Neural progenitor cell (in vitro differentiated cells): Measurements from ENCODE around the gene PLXNB1. TPM values are rescaled to one million over a fixed set of nuclear protein-coding genes. Genes with fewer than 3 reads are reported as not detected.

Source experiments
- DNase-seq: peaks from one replicate; pipeline ENCODE4 v3.0.0-alpha.2; 2016; ENCODE audit warnings: low spot score
- H2AFZ ChIP-seq: fragments of 200-600 bp; sonication (generic); replicated peaks from 2 replicates; pipeline ENCODE4 v1.6.1; 2016; ENCODE audit warnings: antibody characterized with exemption
- H3F3A ChIP-seq: fragments of 200-600 bp; sonication (generic); 2 replicates; pipeline ENCODE4 v1.6.1; 2016; ENCODE audit warnings: antibody characterized with exemption, low read depth
- H3K27ac ChIP-seq: fragments of 200-600 bp; sonication (generic); 2 replicates; pipeline ENCODE4 v1.5.1; 2016; ENCODE audit warnings: mild to moderate bottlenecking
- H3K27me3 ChIP-seq: fragments of 200-600 bp; sonication (generic); 2 replicates; pipeline ENCODE4 v1.6.1; 2016; ENCODE audit warnings: mild to moderate bottlenecking, moderate library complexity
- H3K36me3 ChIP-seq: fragments of 200-600 bp; sonication (generic); 2 replicates; pipeline ENCODE4 v1.5.1; 2016
- H3K4me1 ChIP-seq: fragments of 200-600 bp; sonication (generic); 2 replicates; pipeline ENCODE4 v1.6.1; 2016; ENCODE audit warnings: mixed run types
- H3K4me2 ChIP-seq: fragments of 200-600 bp; sonication (generic); 2 replicates; pipeline ENCODE4 v1.6.1; 2016
- H3K4me3 ChIP-seq: fragments of 200-600 bp; sonication (generic); 2 replicates; pipeline ENCODE4 v1.5.1; 2016
- H3K79me2 ChIP-seq: fragments of 200-600 bp; sonication (generic); 2 replicates; pipeline ENCODE4 v1.6.1; 2016; ENCODE audit warnings: low read depth
- H3K9ac ChIP-seq: fragments of 200-600 bp; sonication (generic); 2 replicates; pipeline ENCODE4 v1.6.1; 2016
- H3K9me3 ChIP-seq: fragments of 200-600 bp; sonication (generic); 2 replicates; pipeline ENCODE4 v1.5.1; 2016; ENCODE audit warnings: low read depth
- H4K20me1 ChIP-seq: fragments of 200-600 bp; sonication (generic); 2 replicates; pipeline ENCODE4 v1.6.1; 2016; ENCODE audit warnings: low read depth
- H3K27ac Mint-ChIP-seq: 3 replicates; pipeline ENCODE4 v1.8.0; 2021; ENCODE audit warnings: mixed read lengths
- H3K27me3 Mint-ChIP-seq: 2 replicates; pipeline ENCODE4 v1.8.0; 2022; ENCODE audit warnings: low read depth, mild to moderate bottlenecking, inconsistent platforms, moderate library complexity, mixed read lengths; ENCODE audit not compliant: insufficient read depth
- H3K36me3 Mint-ChIP-seq: 3 replicates; pipeline ENCODE4 v1.8.0; 2021; ENCODE audit warnings: mixed read lengths
- H3K4me1 Mint-ChIP-seq: 3 replicates; pipeline ENCODE4 v1.8.0; 2021; ENCODE audit warnings: mixed read lengths
- H3K4me3 Mint-ChIP-seq: 3 replicates; pipeline ENCODE4 v1.8.0; 2021; ENCODE audit warnings: mild to moderate bottlenecking, moderate library complexity, mixed read lengths
- H3K9me3 Mint-ChIP-seq: 3 replicates; pipeline ENCODE4 v1.8.0; 2020; ENCODE audit warnings: mixed read lengths
- CTCF ChIP-seq: fragments of 200-600 bp; sonication (generic); IDR thresholded peaks from 2 replicates; pipeline ENCODE4 v1.5.1; 2017; ENCODE audit warnings: antibody characterized with exemption, mild to moderate bottlenecking
- EZH2 ChIP-seq: fragments of 200-600 bp; sonication (generic); IDR thresholded peaks from 2 replicates; pipeline ENCODE4 v1.6.1; 2017; ENCODE audit warnings: antibody characterized with exemption, mild to moderate bottlenecking, moderate library complexity
- EZH2phosphoT487 ChIP-seq: fragments of 200-600 bp; sonication (generic); IDR thresholded peaks from 2 replicates; pipeline ENCODE4 v1.6.1; 2017; ENCODE audit warnings: antibody characterized with exemption
- total RNA-seq: library from RNA; depleted of rRNA; stranded (reverse); fragments of >200 nt; gene quantifications from 2 replicates; pipeline ENCODE4 v1.2.3, GENCODE V29; 2015; ENCODE audit warnings: low replicate concordance

The PLXNB1 gene
- total RNA-seq, 1 donor from 2014 or later = 53.6 TPM

- H3K9me3 Mint-ChIP-seq = no peaks in the 10 kb centered on the region
- Histone ChIP-seq H3K9ac (no peak overlapping the region), H2AFZ (no peak overlapping the region), H3K79me2 (peaks cover 19% of the 10 kb centered on the region), H3F3A (peaks cover 13% of the 10 kb centered on the region), H3K9me3 (no peaks in the 10 kb centered on the region), H3K4me3 (no peak overlapping the region), H3K27ac (no peak overlapping the region), H3K27me3 (no peaks in the 10 kb centered on the region), H3K4me2 (no peak overlapping the region), H4K20me1 (peaks cover 11% of the 10 kb centered on the region), H3K4me1 (peaks cover 7% of the 10 kb centered on the region), H3K36me3 (peaks cover 6% of the 10 kb centered on the region)
- H3K36me3 Mint-ChIP-seq = peaks cover 17% of the 10 kb centered on the region
- no peak for TF ChIP-seq CTCF
- TF ChIP-seq EZH2 = no peak
- TF ChIP-seq EZH2phosphoT487 = no peak
- peaks cover 2% of the 10 kb centered on the region for H3K27me3 Mint-ChIP-seq
- no peak overlapping the region for H3K27ac Mint-ChIP-seq
- DNase-seq = no peak
- H3K4me1 Mint-ChIP-seq = peaks cover 19% of the 10 kb centered on the region
- no peak overlapping the region for H3K4me3 Mint-ChIP-seq
Measured at GRCh38 chr3:48451270-48451669, 21.4 kb upstream of the PLXNB1 start.

GRCh38 chr3:48446425-48447193 is 16.7 kb upstream of the PLXNB1 start, which contains the start of gene ATRIP:
TSS of gene ATRIP (plus strand) at chr3:48446737. CDS start at chr3:48446846, 109 bp downstream.
- peaks cover 7% of the 10 kb centered on the region for H3K36me3 Mint-ChIP-seq
- H3K4me1 ChIP-seq = peaks cover 16% of the 10 kb centered on the region
- no peaks in the 10 kb centered on the region for H3K9me3 Mint-ChIP-seq
- peak within 1 kb of the TSS; percentile 74 for H3K4me3 ChIP-seq
- peak within 1 kb of the TSS; percentile 80 for H3K9ac ChIP-seq
- DNase-seq = peak; percentile 97
- peak within 1 kb of the TSS; percentile 89 for H3K4me3 Mint-ChIP-seq
- no peaks in the 10 kb centered on the region for H3K36me3 ChIP-seq
- no peaks in the 10 kb centered on the region for H3K27me3 ChIP-seq
- peak within 1 kb of the TSS; percentile 26 for H3K27ac Mint-ChIP-seq
- peaks cover 41% of the 10 kb centered on the region for H3K79me2 ChIP-seq
- peaks cover 56% of the 10 kb centered on the region for H3F3A ChIP-seq
- TF ChIP-seq CTCF (peak; percentile 14), EZH2 (peak; percentile 40), EZH2phosphoT487 (no peak)
- H4K20me1 ChIP-seq = peaks cover 16% of the 10 kb centered on the region
- peaks cover 30% of the 10 kb centered on the region for H3K4me1 Mint-ChIP-seq
- no peaks in the 10 kb centered on the region for H3K9me3 ChIP-seq
- H3K27ac ChIP-seq = peak within 1 kb of the TSS; percentile 49
- H2AFZ ChIP-seq = peak within 1 kb of the TSS; percentile 87
- peak within 1 kb of the TSS; percentile 91 for H3K4me2 ChIP-seq
- H3K27me3 Mint-ChIP-seq = peaks cover 2% of the 10 kb centered on the region

- Mint-ChIP-seq H3K36me3 (peaks cover 7% of the 10 kb centered on the region), H3K27me3 (peaks cover 2% of the 10 kb centered on the region), H3K9me3 (no peaks in the 10 kb centered on the region), H3K4me3 (peak overlapping the region; percentile 89), H3K4me1 (peaks cover 35% of the 10 kb centered on the region), H3K27ac (peak overlapping the region; percentile 26)
- H3K4me2 ChIP-seq = peak overlapping the region; percentile 91
- no peak for DNase-seq
- peak overlapping the region; percentile 74 for H3K4me3 ChIP-seq
- no peaks in the 10 kb centered on the region for H3K9me3 ChIP-seq
- H3K9ac ChIP-seq = peak overlapping the region; percentile 80
- no peak overlapping the region for H3K27ac ChIP-seq
- H2AFZ ChIP-seq = peak overlapping the region; percentile 87
- peaks cover 61% of the 10 kb centered on the region for H3F3A ChIP-seq
- no peak for TF ChIP-seq EZH2
- no peak for TF ChIP-seq CTCF
- TF ChIP-seq EZH2phosphoT487 = no peak
- H3K36me3 ChIP-seq = no peaks in the 10 kb centered on the region
- peaks cover 46% of the 10 kb centered on the region for H3K79me2 ChIP-seq
- no peaks in the 10 kb centered on the region for H3K27me3 ChIP-seq
- H3K4me1 ChIP-seq = peaks cover 22% of the 10 kb centered on the region
- H4K20me1 ChIP-seq = peaks cover 22% of the 10 kb centered on the region
Measured at GRCh38 chr3:48446043-48446424, 16.1 kb upstream of the PLXNB1 start.
